HG03460 (cell line): ENCODE measurements around the gene LRRC4.

Experiments
- ATAC-seq: cut with Tn5 transposase; IDR thresholded peaks from one replicate; pipeline ENCODE4 v1.9.1; 2021; ENCODE audit not compliant: unreplicated experiment

Gene LRRC4

GRCh38 chr7:128008141-128008540 lies 23.1 kb downstream of the LRRC4 start:
- no peak for ATAC-seq

DNA sequence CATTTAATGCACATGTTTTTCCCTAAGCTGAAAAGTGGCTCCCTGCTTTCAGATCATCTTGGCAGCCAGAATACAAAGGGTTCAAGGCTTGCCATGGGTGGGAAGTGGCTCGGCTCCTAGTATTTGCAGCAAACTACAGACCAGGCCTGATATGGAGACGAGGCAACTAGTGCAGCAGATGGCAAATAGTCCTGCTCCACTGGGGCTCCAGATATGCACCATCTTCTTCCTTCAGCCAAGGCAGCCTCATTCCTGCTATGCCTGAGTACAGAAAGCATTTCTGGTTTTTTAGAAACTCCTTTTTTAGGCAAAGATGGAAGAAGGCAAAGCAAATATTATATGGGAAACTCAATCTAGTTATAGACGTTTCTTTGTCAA lies 23.9 kb downstream of the LRRC4 start:
- ATAC-seq, result no peak

DNA sequence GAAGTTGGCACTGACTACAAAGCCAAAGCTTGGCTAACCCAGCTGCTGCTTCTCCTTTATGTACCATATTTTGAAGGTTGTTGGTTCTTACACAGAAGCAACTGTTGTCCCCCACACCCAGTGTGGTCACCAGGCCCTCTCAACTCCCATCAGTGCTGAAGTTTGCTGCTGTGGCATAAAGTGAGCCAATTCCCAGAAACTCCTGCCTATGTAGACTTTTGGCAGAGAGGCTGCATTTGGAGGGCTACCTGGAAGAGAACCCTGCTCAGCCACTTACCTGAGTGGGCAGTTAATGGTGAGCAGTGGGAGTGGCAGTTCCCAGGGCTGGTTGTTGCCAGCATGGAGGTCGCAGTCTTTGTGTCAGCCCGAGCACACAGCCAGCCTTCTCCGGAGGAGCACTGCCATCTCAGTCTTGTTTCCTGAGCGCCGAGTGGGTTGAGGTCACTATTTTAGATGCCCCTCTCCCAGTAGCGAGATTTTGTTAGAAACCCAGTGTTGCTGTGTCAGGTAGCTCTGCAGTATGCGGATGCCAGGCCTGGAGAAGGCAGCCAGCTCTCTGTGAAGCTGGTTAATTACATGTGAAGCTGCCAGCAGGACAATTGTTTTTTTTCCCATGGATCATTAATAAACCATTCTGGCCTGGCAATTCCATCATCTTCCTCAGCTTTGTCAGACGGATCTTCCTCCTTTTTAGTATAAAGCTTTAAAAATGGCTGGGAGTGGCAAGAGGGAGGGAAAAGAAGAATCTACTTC lies 24.5 kb downstream of the LRRC4 start:
- ATAC-seq, result no peak

DNA sequence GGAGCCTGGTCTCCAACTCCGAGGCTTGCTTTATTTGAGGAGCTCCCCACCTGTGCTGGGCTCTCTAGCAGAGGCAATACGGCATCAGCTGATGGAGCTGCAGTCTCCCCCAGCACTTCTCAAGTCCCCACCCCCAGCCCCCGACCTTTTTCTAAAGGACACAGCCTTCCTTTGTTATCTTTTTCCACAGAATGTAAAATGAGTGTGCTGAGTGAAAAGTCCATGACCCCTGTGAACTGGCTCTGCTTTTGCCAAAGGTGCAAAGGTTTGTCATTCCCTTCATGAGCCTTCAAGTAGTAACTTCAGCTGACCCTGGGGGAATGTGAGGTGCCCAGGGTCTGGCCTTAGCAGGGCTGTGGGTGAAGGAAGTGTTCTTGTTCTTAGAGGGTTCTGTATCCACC lies 25.5 kb downstream of the LRRC4 start:
- no peak for ATAC-seq

- no peak for ATAC-seq
These were observed 26.1 kb downstream of the LRRC4 start for GRCh38 chr7:128005117-128005516.

- no peak for ATAC-seq
These were observed 26.6 kb downstream of the LRRC4 start for GRCh38 chr7:128004623-128005022.

DNA sequence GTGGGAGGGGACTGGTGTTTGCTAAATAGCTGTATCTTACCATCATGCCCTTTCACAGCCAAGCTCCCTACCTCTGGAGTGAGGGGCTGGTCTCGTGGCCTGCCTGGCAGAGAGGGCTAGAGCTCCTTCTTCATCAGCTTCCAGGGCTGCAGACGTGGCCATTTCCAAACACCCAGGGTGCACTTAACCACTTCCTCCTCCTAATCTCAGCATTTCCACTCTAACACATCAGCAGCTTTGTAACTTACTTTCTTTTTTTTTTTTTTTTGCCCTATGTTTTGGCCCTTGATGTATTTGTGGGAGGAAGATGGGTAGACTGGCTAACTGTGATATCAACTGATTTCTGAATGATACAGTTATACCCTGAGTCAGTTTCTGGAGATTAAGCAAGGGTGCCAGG lies 27.4 kb downstream of the LRRC4 start:
- ATAC-seq, result no peak

GRCh38 chr7:128003167-128003566 lies 28.1 kb downstream of the LRRC4 start:
- no peak for ATAC-seq

- no peak for ATAC-seq
These were observed 30.4 kb downstream of the LRRC4 start for GRCh38 chr7:128000854-128001265.

DNA sequence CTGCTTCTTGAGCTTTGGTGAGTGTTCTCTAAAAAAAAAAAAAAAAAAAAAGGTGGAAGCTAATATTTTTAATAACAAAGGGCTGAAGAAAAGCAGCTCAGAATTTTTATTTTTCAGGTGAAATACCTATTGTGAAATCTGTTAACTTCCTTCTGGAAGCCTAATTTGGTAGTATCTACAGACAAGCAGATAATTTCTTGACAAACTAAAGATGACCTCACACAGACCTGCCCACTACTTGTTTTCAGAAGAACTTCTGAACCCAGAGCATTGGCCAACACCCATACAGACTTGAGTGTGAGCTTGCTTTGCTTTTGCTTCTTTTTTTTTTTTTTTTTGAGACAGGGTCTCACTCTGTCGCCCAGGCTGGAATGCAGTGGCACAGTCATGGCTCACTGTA lies 31.2 kb downstream of the LRRC4 start:
- no peak for ATAC-seq

GRCh38 chr7:127998671-127999070 lies 32.6 kb downstream of the LRRC4 start:
- ATAC-seq, result no peak

DNA sequence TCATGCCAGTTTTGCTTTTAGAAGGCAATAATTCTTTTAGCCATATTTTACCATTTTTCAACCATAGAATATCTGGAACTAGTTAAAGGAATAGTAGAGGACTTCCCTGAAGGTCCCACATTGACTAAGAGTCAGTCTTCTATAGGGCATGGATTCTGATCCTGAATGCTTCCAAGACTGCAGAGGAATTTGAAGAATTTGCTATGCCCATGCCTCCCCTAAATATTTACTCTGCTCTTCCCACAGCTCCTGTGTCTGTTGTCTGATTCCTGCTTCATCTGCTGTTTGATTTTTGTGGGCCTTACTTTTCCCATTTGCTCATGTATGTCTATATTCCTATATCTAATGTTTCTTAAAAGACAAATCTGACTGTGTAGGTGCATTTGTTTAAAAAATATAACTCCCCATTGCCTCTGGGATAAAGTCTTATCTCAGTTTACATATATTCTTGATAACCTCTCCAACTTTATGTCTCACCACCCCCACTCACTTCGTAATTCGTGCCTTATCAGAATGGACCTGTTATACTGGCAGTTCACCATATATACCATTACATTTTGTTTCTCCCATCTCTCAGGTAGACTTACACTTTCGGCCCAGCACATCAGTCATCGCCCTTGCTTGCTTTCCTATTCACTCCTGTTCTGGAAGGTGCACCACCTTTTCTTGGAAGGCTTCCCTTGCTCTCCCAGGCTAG lies 33.9 kb downstream of the LRRC4 start:
- no peak for ATAC-seq

DNA sequence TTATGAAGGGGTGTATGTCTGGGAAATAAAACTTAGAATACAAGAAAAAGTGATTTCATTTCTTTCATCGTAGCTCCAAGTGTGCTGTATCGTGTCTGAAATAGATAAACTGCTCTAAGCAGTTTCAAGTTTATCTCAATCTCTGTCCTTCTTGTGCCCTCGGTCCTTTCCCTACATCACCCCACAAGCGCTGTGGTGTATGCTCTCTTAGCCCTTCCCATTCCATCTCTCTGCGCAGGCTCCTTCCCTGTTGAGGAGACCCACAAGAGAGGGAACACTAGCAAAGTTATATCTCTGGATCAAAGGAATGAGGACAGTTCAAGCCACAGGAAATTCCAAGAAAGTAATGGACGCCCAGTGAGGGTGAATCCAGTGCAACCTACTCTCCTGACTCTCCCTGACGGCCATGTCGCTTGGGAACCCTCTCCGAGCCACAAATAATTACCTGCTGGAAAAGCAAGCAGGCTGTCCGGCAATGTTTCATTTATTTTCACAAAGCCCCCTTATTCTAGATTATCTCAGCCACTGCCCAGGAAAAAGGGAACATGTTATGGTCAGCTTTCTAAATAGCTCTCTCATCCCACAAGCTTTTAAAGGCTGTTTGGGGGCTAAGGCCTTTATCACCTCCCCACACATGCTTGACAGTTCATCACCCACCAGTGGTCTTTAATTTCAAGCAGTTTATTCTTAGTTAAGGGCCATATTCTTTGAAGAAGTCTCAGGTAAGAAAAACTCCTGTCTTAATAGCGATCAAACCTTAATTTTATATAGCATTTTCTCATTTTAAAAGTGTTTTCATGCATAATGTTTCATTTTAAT lies 34.8 kb downstream of the LRRC4 start:
- no peak for ATAC-seq

GRCh38 chr7:127995881-127996215 lies 35.4 kb downstream of the LRRC4 start:
- no peak for ATAC-seq

DNA sequence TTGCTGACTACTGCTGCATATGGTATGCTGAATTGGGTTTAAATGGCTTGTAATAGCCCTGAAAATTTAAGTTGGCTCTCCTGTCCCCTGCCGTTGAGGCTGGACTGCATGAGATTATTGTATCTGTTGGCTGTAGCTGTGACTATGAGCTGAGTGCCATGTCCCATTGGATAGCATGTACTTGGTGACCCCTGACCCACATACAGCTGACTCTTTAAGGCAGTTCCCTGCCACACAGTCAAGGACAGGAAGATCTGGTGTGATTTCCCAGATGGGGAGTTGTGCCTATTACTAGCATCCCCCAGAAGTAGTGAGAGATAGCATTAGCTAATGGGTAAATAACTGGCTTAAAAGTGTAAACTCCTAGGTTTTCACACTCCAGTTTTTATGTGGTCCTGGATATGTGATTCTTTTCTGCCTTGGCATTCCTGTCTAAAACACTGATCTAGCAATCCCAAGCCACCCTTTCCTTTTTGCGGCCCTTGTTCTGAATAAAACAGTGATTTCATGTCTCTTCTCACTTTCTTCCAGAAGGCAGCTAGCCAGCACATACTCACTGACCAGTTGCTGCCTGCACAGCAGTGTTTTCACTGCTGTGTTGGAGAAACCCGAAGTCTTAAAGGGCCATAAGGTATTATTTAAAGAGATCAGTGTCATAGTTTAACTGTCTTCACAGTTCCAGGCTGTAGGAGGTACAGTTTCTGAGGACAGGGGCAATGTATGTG lies 35.9 kb downstream of the LRRC4 start:
- ATAC-seq, result no peak

- ATAC-seq, result no peak
These were observed 37.2 kb downstream of the LRRC4 start for GRCh38 chr7:127993987-127994386.

DNA sequence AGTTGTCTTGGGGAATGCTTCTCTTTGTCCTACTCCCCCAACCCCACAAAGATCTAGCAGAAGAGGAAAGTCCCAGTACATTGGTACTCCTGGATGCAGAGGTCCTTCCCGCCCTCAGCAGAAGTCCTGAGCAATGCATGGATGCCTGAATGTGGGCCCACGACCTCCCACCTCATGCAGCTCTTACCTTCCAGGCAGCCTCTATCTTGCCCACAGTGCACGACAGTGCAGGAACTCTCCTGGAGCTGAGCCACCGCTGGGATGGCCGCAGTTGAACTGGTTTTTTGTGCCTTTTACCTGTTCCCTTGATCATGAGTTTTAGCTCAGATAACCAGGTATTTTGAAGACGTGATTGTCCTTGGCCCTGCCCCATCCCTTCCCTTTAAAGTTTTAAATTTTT lies 37.9 kb downstream of the LRRC4 start:
- ATAC-seq, result no peak

- ATAC-seq, result no peak
These were observed 42.5 kb downstream of the LRRC4 start for GRCh38 chr7:127988751-127989150.

- no peak for ATAC-seq
These were observed 44.4 kb downstream of the LRRC4 start for GRCh38 chr7:127986581-127987521.

GRCh38 chr7:127983804-127984332 lies 47.4 kb downstream of the LRRC4 start:
- no peak for ATAC-seq
